ENCODE results near the gene ASCC3.

DNA sequence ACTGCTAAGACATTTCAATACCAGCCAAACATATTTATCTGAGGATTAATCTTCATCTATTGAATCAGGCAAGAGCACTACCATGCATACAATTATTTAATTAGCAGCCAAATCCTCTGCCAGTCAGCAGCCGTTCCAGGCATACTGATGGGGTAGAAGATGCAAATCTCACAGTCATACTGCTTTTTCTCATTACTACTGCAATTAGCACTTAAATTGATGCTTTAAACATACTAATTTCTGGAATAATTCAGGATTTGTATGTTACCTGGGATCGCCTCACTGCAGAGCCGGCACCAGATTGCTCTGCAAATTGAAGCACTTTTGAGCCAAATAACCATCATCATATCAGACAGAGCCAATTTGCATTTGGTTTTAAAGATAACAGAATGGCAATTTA, 366.5 kb downstream of the ASCC3 start:
- TF ChIP-seq ZNF274 (IDR thresholded peaks at IDR 0.05; ENCODE audit: low read depth, low read length): no peak
- TF ChIP-seq SUZ12 (IDR thresholded peaks at IDR 0.05; ENCODE audit: extremely low read depth, insufficient read depth, insufficient read length): no peak
- no peak for TF ChIP-seq YY1 (IDR thresholded peaks at IDR 0.05; ENCODE audit: insufficient read depth, insufficient read length)
